OCI-LY7 (cell line): Measurements from ENCODE around the gene GULP1.

Experiments
- CTCF ChIP-seq: fragments of 200-600 bp; sonication (generic); conservative IDR thresholded peaks from 2 replicates; pipeline ENCODE4 v1.5.1; 2014; ENCODE audit warnings: mild to moderate bottlenecking, antibody characterized with exemption, low read length, moderate library complexity, mixed read lengths
- EZH2phosphoT487 ChIP-seq: fragments of 200-600 bp; sonication (generic); IDR thresholded peaks from 2 replicates; pipeline ENCODE4 v1.6.1; 2018; ENCODE audit warnings: low read depth, borderline replicate concordance, mild to moderate bottlenecking, mixed run types, antibody characterized with exemption, low read length, moderate library complexity, mixed read lengths

GRCh38 chr2:188278388-188279092 lies 13.1 kb upstream of the GULP1 start:
- no peak for TF ChIP-seq CTCF
- TF ChIP-seq EZH2phosphoT487 = no peak
